Right atrium auricular region (tissue), 2 donors: Measurements from ENCODE around the gene KRT20. TPM values are rescaled to one million over a fixed set of nuclear protein-coding genes. Genes with fewer than 3 reads are reported as not detected.

Experiments
- DNase-seq: peaks from one replicate; pipeline ENCODE4 v3.0.0-alpha.2; 2019; ENCODE audit warnings: low spot score
- H3K27ac ChIP-seq, 2 donors: fragments of 200-600 bp; sonication (generic); 1 replicate in 1 of 2; 2 replicates in 1 of 2; pipeline ENCODE4 v1.5.1; 2016 to 2019
- H3K27me3 ChIP-seq, 2 donors: fragments of 200-600 bp; sonication (generic); one replicate each; pipeline versions ENCODE4 v1.5.1 to v1.6.0; 2017 to 2019
- H3K36me3 ChIP-seq: fragments of 200-600 bp; sonication (generic); one replicate; pipeline ENCODE4 v1.5.1; 2016
- H3K4me1 ChIP-seq, 2 donors: fragments of 200-600 bp; sonication (generic); one replicate each; pipeline versions ENCODE4 v1.5.1 to v1.6.0; 2017 to 2019
- H3K4me3 ChIP-seq, 2 donors: fragments of 200-600 bp; sonication (generic); 1 replicate in 1 of 2; 2 replicates in 1 of 2; pipeline ENCODE4 v1.5.1; 2017 to 2019; ENCODE audit warnings: mild to moderate bottlenecking in 1 of 2, moderate library complexity in 1 of 2
- H3K9me3 ChIP-seq, 2 donors: fragments of 200-600 bp; sonication (generic); one replicate each; pipeline ENCODE4 v1.5.1; 2019
- CTCF ChIP-seq, 2 donors: fragments of 200-600 bp; sonication (generic); IDR thresholded peaks; one replicate each; pipeline ENCODE4 v1.5.1; 2019; ENCODE audit warnings: antibody characterized with exemption in 2 of 2
- total RNA-seq, 2 donors: library from RNA; depleted of rRNA; stranded (reverse); fragments of >200 nt; gene quantifications; one replicate each; pipeline ENCODE4 v1.1.0, GENCODE V29; 2016

KRT20 gene
- total RNA-seq, 2 donors from 2014 or later: not detected

- Histone ChIP-seq H3K9me3 (no peaks in the 10 kb centered on the region), H3K27ac (no peak overlapping the region), H3K4me3 (no peak overlapping the region), H3K27me3 (no peaks in the 10 kb centered on the region), H3K4me1 (no peaks in the 10 kb centered on the region), H3K36me3 (no peaks in the 10 kb centered on the region)
- no peak for DNase-seq
- TF ChIP-seq CTCF (IDR thresholded peaks at IDR 0.05): no peak
Measured at GRCh38 chr17:40848583-40849235, 36.3 kb downstream of the KRT20 start.

GRCh38 chr17:40846515-40847144 is 38.4 kb downstream of the KRT20 start:
- Histone ChIP-seq H3K27me3 (no peaks in the 10 kb centered on the region), H3K4me3 (no peak overlapping the region), H3K4me1 (no peaks in the 10 kb centered on the region), H3K27ac (no peak overlapping the region), H3K36me3 (no peaks in the 10 kb centered on the region), H3K9me3 (no peaks in the 10 kb centered on the region)
- DNase-seq: no peak
- no peak for TF ChIP-seq CTCF (IDR thresholded peaks at IDR 0.05)

- TF ChIP-seq CTCF (IDR thresholded peaks at IDR 0.05): no peak
- H3K36me3 ChIP-seq: no peaks in the 10 kb centered on the region
- no peaks in the 10 kb centered on the region for H3K4me1 ChIP-seq
- no peak for DNase-seq
- no peak overlapping the region for H3K4me3 ChIP-seq
- no peak overlapping the region for H3K27ac ChIP-seq
- no peaks in the 10 kb centered on the region for H3K27me3 ChIP-seq
- no peaks in the 10 kb centered on the region for H3K9me3 ChIP-seq
Measured at GRCh38 chr17:40844671-40845107, 40.4 kb downstream of the KRT20 start.

- Histone ChIP-seq H3K36me3 (no peaks in the 10 kb centered on the region), H3K4me1 (no peaks in the 10 kb centered on the region), H3K27ac (no peak overlapping the region), H3K27me3 (no peaks in the 10 kb centered on the region), H3K9me3 (no peaks in the 10 kb centered on the region), H3K4me3 (no peak overlapping the region)
- DNase-seq: no peak
- no peak for TF ChIP-seq CTCF (IDR thresholded peaks at IDR 0.05)
Measured at GRCh38 chr17:40843242-40843641, 41.8 kb downstream of the KRT20 start.

GRCh38 chr17:40841246-40841645 is 43.8 kb downstream of the KRT20 start:
- Histone ChIP-seq H3K4me3 (no peak overlapping the region), H3K4me1 (no peaks in the 10 kb centered on the region), H3K27me3 (no peaks in the 10 kb centered on the region), H3K9me3 (no peaks in the 10 kb centered on the region), H3K27ac (no peak overlapping the region), H3K36me3 (peaks cover 2% of the 10 kb centered on the region)
- DNase-seq: no peak
- no peak for TF ChIP-seq CTCF (IDR thresholded peaks at IDR 0.05)
